SK-N-MC (cell line): ENCODE measurements around the gene SMIM41.

ENCODE experiments used
- EZH2 ChIP-seq: fragments of 200-600 bp; sonication (generic); IDR thresholded peaks from one replicate; pipeline ENCODE4 v1.6.1; 2017; ENCODE audit warnings: antibody characterized with exemption
- FOXP2 ChIP-seq: optimal IDR thresholded peaks from 2 replicates; pipeline ENCODE3; 2011; ENCODE audit warnings: mild to moderate bottlenecking, moderate library complexity; ENCODE audit not compliant: insufficient read depth; ENCODE audit errors: extremely low read length, control extremely low read depth
- POLR2AphosphoS5 ChIP-seq: IDR thresholded peaks from 2 replicates; pipeline ENCODE4 v1.6.1; 2012; ENCODE audit warnings: mild to moderate bottlenecking, low read depth, low read length, borderline replicate concordance

DNA sequence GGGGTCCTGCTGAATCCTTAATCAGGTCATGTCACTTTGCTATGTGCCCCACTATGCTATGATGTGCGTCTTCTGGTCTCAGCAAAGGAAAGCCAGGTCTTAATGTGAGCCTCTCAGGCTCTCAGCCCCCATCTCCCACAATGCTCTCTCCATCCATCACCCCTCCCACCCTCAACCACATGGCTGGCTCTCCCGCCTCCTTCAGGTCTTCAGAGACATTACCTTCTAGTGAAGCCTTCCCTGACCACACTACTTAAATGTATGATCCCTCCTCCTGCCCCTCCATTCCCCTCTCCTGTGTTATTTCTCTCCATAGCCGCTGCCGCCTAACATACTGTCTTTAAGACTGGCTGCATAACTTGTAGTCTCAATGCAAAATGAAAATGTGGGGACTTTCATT, 61.8 kb downstream of the SMIM41 start:
- no peak for TF ChIP-seq POLR2AphosphoS5
- no peak for TF ChIP-seq FOXP2
- TF ChIP-seq EZH2, result no peak
